HG03095 (cell line): ENCODE measurements around the gene KATNB1.
"Not testable (repeated sequence)": the region's sequence is repeated elsewhere in the genome, so short reads cannot be mapped to it uniquely, and the experiment has no call there.

ENCODE experiments used
- ATAC-seq: cut with Tn5 transposase; IDR thresholded peaks from one replicate; pipeline ENCODE4 v1.9.1; 2021; ENCODE audit warnings: moderate library complexity; ENCODE audit not compliant: unreplicated experiment

The KATNB1 gene

GRCh38 chr16:57766714-57767348 is 31.3 kb downstream of the KATNB1 start:
- no peak for ATAC-seq

- no peak for ATAC-seq
Measured at GRCh38 chr16:57769541-57770145, 34.1 kb downstream of the KATNB1 start.

GRCh38 chr16:57770361-57770760 is 34.8 kb downstream of the KATNB1 start:
- ATAC-seq: no peak

- ATAC-seq: no peak
Measured at GRCh38 chr16:57771141-57771785, 35.7 kb downstream of the KATNB1 start.

- no peak for ATAC-seq
Measured at GRCh38 chr16:57773019-57773418, 37.4 kb downstream of the KATNB1 start.

- no peak for ATAC-seq
Measured at GRCh38 chr16:57773655-57774295, 38.2 kb downstream of the KATNB1 start.

GRCh38 chr16:57774705-57775285 is 39.2 kb downstream of the KATNB1 start:
- ATAC-seq: no peak

GRCh38 chr16:57775661-57776469 is 40.3 kb downstream of the KATNB1 start:
- ATAC-seq: no peak

GRCh38 chr16:57778658-57779057 is 43.1 kb downstream of the KATNB1 start:
- ATAC-seq: no peak

GRCh38 chr16:57779836-57780235 is 44.3 kb downstream of the KATNB1 start:
- ATAC-seq: not testable (repeated sequence)

GRCh38 chr16:57781349-57781740 is 45.8 kb downstream of the KATNB1 start:
- ATAC-seq: no peak

- no peak for ATAC-seq
Measured at GRCh38 chr16:57781741-57782606, 46.4 kb downstream of the KATNB1 start.

- not testable (repeated sequence) for ATAC-seq
Measured at GRCh38 chr16:57782607-57783055, 47.1 kb downstream of the KATNB1 start.

GRCh38 chr16:57783116-57783515 is 47.5 kb downstream of the KATNB1 start:
- ATAC-seq: no peak

GRCh38 chr16:57783883-57784282 is 48.3 kb downstream of the KATNB1 start:
- no peak for ATAC-seq

GRCh38 chr16:57784334-57784733 is 48.8 kb downstream of the KATNB1 start:
- no peak for ATAC-seq

GRCh38 chr16:57785385-57785784 is 49.8 kb downstream of the KATNB1 start:
- no peak for ATAC-seq

GRCh38 chr16:57785924-57786323 is 50.4 kb downstream of the KATNB1 start:
- ATAC-seq: no peak

- ATAC-seq: no peak
Measured at GRCh38 chr16:57786632-57787518, 51.3 kb downstream of the KATNB1 start.
